Ishikawa (cell line): ENCODE data around the gene COP1.

Experiments
- FOXM1 ChIP-seq: IDR thresholded peaks from 2 replicates; pipeline ENCODE4 v1.6.1; 2012; ENCODE audit warnings: low read depth, borderline replicate concordance
- RAD21 ChIP-seq: IDR thresholded peaks from 2 replicates; pipeline ENCODE4 v1.6.1; 2012; ENCODE audit warnings: low read depth
- REST ChIP-seq: IDR thresholded peaks from 2 replicates; pipeline ENCODE4 v1.6.1; 2012; ENCODE audit warnings: low read depth, mild to moderate bottlenecking
- TAF1 ChIP-seq: IDR thresholded peaks from 2 replicates; pipeline ENCODE4 v1.6.1; 2012; ENCODE audit warnings: low read depth, mild to moderate bottlenecking
- USF1 ChIP-seq: IDR thresholded peaks from 2 replicates; pipeline ENCODE4 v1.6.1; 2012
- YY1 ChIP-seq: IDR thresholded peaks from 2 replicates; pipeline ENCODE4 v1.6.1; 2012; ENCODE audit warnings: low read depth

GRCh38 chr1:176227579-176227978 is 20.5 kb upstream of the COP1 start:
- TF ChIP-seq FOXM1 (no peak), REST (no peak), RAD21 (no peak), TAF1 (no peak), YY1 (no peak), USF1 (no peak)
